Activated CD8-positive, alpha-beta memory T cell treated with anti-CD3 and anti-CD28 coated beads, Interleukin-2, amount 50 U/mL, for 1 hour (primary cell): ENCODE data around the gene FGF12.

Experiments used
- DNase-seq: peaks from one replicate; pipeline ENCODE4 v3.0.0-alpha.2; 2020; ENCODE audit errors: extremely low read depth

Gene FGF12

GRCh38 chr3:192260116-192261010 lies 467.0 kb downstream of the FGF12 start:
- no peak for DNase-seq

DNA sequence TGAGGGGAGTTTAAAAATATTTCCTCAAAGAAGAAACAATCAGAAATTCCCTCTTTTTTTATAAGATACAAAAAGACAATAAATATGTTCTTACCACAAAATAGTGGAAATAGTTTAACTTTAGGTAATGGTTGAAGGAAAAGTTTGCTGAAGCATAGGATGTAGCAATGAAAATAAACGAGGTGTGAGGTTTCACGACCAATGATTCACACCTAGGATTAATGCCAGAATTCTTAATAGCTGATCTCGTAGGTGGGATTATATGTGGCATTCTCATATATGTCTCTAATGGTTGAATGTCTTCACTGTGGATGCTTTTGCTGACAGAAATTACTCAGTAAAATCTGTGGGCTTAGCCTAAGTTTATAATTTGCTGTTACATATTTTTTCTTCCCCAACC lies 467.7 kb downstream of the FGF12 start:
- no peak for DNase-seq

DNA sequence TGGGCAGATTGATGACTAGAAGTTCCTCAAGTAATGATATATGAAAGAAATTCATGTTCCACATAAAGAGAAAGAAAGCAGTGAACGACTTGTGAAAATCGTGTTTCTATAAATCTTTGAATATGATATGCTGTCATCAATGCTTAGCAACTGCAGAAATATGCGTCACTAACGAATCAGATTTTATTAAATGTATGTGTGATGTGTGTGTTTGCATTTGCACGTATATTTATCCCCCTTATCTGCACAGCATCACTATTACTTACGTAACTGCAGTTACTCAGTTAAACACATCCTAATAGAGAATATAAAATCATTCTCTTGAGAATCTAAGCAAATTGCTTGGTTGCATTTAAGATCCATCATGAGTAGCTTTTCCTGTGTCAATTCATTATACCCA lies 468.6 kb downstream of the FGF12 start:
- DNase-seq: no peak

DNA sequence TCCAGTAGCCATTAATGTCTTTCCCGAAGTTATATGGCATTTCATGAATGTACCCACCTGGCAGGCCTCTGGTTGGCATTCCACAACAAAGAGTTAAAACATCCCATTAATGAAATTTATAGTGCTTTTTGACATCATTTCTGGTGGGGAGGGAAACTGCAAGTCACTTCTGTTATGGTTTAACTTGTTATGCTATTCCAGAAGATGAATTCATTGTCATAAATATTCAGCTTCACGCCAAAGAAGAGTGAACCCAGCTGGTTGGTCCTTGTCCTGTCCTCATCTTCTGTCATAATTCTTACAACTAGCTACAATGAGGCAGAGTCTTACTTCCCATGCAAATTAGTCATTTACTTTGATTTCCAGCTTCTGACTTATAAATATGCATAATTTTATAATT lies 471.5 kb downstream of the FGF12 start:
- no peak for DNase-seq

GRCh38 chr3:192253138-192253887 lies 474.0 kb downstream of the FGF12 start:
- DNase-seq: no peak

- no peak for DNase-seq
Observed at GRCh38 chr3:192249516-192249915, 477.8 kb downstream of the FGF12 start.

GRCh38 chr3:192246847-192247559 lies 480.3 kb downstream of the FGF12 start:
- DNase-seq: no peak

DNA sequence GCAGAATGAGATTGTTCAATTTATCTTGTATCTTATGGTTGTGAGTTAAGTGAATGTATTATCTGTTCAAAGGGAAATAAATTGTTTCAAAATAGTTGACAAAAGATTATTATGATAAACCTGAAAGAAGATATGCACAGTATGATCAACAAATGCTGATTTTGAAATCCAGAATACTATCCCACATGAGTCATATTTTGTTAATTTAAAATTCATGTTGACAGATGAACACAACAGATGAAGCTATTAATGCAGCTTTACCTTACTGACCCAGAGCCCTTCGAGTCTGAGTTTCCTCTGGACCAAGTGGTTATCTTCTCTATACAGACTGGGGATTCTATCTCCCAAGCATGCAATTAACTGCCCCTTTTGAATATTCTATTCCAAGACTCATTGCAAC lies 482.8 kb downstream of the FGF12 start:
- no peak for DNase-seq

DNA sequence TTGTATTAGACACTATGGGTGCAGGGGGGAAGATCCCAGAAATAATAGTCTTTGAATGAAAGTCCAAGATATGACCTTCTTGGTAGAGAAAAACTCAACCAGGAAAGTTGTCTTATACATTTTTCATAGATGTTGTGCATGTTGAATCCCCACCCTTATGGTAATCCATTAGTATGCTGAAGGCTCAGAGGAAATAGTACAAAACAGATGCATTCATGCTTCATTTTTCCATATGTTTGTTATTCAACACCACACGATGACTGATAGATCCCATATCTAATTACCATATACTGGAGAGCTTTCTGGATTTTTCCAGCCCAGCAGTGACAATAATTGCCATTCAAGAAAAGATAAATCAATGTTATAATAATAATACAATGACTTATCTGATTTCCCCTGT lies 487.4 kb downstream of the FGF12 start:
- no peak for DNase-seq

DNA sequence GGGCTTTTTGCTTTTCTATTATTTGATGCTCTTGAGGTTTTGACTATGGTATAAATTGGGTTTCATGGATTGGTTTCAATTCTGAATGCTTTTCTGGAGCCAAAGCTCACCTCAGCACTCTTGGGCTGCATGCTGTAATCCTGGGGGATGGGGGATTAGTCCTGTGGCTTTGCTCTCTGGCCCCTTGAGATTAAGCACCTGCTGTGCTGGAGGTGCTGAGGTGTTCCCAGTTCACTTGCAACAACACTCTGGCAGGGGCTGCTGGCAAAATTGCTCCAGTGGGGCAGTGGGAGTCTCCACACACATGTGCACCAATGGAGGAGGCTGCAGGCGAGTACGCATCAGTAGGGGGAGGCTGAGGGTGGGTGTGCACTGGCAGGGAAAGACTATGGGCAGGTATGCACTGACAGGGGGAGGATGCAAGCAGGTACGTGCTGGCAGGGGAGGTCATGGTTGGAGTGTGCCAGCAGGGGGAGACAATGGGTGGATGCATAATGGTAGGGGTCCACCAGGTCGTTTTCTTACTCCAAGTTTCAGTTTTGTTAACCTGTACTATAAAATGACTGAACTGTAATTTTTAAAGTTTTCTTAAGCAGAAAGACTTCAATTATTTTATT lies 489.2 kb downstream of the FGF12 start:
- DNase-seq: no peak

- DNase-seq: no peak
Observed at GRCh38 chr3:192229866-192230265, 497.5 kb downstream of the FGF12 start.

GRCh38 chr3:192224634-192225155 lies 502.6 kb downstream of the FGF12 start:
- DNase-seq: no peak

DNA sequence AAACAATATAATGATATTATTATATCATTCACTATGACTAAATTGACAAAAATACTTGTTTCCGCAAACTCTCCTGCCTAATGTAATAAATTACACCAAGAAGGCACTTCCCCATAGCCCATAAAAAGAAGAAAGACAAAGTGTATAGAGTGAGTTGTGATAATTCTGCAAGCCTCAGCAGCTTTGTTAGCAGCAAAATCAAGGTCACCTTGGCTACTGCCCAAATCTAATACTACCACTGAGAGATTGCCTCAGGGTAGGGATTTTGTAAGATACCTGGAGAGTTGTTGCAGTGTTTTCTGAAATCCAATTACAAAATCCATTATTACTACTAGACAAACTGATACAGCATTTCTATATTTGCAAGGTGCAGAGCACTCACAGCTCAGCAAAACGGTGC lies 503.5 kb downstream of the FGF12 start:
- no peak for DNase-seq

GRCh38 chr3:192220915-192221314 lies 506.4 kb downstream of the FGF12 start:
- no peak for DNase-seq

DNA sequence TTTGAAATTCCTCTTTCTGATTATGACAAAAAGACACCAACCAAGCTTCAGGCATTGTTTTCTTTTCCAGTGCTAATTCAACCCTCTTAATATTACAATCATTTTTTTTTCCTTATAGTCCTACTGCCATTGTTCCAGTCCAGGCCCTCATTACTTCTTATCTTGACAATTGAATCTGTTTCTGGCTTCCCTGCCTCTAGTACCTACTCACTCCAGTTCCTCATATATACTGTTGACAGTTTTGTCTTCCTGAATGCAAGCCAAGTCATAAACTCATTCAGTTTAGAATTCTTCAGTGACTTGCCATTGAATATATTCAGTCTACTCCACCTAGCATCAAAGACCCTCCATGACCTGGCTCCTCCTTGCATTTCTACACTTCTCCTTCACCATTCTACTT lies 507.4 kb downstream of the FGF12 start:
- no peak for DNase-seq

GRCh38 chr3:192216067-192216466 lies 511.3 kb downstream of the FGF12 start:
- DNase-seq: no peak

DNA sequence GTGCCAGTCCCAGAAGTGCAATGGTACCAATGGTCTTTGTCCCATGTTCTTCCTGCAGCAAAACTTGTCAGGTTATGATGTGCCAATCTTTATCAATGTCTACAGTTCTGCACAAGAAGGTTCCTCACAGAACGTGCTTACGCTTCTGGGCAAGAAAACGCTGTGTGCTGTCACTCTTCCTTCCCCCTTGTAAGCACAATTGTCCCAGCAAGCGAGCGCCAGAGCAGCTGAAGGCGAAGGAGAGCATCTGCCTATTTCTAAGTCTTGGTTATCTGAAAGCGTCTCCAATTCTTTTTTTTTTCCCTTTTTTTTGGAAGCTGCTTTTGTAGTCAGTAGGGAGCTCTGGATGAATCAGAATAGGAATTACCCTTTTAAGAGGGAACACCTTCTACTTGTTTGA lies 514.4 kb downstream of the FGF12 start:
- no peak for DNase-seq

GRCh38 chr3:192212335-192212734 lies 515.0 kb downstream of the FGF12 start:
- no peak for DNase-seq

GRCh38 chr3:192207651-192208050 lies 519.7 kb downstream of the FGF12 start:
- no peak for DNase-seq

DNA sequence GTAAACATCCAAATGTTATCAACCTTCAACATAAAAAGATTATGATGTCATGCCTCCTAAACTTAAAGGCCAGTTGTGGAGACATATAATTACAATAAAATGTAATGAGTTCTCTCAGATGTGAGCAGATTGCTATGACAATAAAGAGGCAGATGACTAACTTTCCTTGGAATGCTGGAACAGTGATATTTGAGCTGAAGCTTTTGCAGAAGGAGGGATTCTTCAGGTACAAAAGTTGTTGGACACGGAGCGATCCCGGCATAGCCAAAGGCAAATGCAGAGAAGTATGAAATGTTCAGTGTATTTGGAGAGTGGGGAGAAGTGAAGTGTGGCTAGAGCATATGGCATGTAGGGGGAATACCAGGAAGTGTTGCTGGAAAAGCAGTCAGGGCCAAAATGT lies 520.1 kb downstream of the FGF12 start:
- no peak for DNase-seq

DNA sequence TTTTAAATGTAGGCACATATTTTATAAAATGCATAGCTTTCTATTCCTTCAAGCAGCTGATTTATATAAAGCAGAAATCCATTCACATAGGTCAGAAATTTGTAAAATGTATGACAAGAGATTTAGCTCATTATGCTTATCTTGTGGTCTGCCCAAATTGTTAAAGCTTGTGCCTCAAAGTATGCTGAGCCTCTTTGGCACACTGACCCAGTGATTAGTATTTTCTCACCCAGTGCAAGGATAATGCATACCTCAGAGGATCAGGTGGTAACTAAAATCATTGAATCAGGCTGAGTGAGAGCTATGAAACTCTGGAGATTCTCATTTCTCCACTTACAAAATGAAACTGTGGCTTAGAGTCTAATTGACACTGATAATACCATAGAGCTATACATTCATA lies 533.3 kb downstream of the FGF12 start:
- no peak for DNase-seq
